GM18909 (cell line): ENCODE results near the gene TMSB15C.
A peak's percentile ranks its signal among the peaks of the same experiment; 100 is the strongest.
"Not testable (repeated sequence)": the region's sequence is repeated elsewhere in the genome, so short reads cannot be mapped to it uniquely, and the experiment has no call there.

Source experiments
- ATAC-seq: cut with Tn5 transposase; IDR thresholded peaks from one replicate; pipeline ENCODE4 v1.9.1; 2021; ENCODE audit warnings: mild to moderate bottlenecking; ENCODE audit not compliant: unreplicated experiment, poor library complexity

The TMSB15C gene

GRCh38 chrX:104075778-104076445 is at the start of gene TMSB15C:
TMSB15C (minus strand) TSS chrX:104076236.
- ATAC-seq = peak; percentile 96

- ATAC-seq = no peak
These were observed 46.8 kb upstream of the TMSB15C start for GRCh38 chrX:104122829-104123228.

- no peak for ATAC-seq
These were observed 42.7 kb upstream of the TMSB15C start for GRCh38 chrX:104118765-104119164.

DNA sequence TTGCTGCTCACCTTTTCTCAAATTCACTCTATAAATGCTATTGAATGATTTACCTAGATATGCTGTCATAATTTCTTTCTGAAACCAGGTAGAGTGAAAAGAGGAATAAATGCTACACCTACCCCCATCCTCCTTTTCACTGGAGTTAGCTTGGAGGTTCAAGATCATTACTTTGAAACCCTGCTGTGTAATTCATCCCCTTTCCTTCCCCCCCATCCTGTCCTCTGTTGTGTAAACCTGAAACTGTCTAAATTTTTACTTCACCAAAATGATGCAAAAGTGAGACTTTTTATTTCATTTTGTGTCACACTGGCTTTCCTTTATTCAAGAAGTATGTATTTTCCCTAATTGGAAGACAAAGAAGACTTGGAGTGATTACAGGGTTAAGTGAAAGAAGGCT is 41.7 kb upstream of the TMSB15C start:
- ATAC-seq = no peak

- peak; percentile 49 for ATAC-seq
These were observed 37.4 kb upstream of the TMSB15C start for GRCh38 chrX:104113222-104113965.

DNA sequence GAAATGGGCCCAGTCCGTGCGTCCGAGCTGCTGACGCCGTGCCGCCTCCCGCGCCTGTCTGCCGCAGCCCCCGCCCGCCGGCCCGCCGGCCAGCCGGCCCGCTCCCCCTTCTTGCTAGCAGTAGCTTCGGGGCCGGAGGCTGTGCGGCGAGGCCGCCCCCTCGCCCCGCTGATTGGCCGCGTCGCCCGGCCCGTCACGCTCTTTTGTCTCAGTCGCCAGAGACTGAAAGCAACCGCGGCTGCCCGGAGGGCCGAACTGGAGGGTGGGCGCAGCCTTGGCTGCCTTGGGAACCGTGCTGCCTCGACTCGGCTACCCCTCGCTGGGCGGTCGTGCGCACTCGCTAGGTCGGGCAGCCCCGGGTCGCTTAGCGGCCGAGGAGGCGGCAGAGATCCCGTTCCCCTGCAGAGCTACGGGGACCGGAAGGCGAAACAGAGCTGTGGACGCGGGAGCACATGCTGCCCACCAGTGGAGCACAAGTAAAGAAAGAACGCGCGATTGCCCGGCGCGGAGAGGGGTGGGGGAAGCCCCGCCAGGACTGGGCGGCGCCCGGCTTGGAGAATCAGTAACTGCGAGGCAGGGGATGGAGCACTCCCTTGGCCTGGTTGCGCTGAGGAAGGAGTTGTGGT is 36.4 kb upstream of the TMSB15C start, which contains the start of gene ZCCHC18:
Gene ZCCHC18, plus strand, starts transcription at position 198 of the 626 bp plus-strand sequence. CDS start 1,589 bp downstream, outside the sequence.
- ATAC-seq = peak; percentile 74

DNA sequence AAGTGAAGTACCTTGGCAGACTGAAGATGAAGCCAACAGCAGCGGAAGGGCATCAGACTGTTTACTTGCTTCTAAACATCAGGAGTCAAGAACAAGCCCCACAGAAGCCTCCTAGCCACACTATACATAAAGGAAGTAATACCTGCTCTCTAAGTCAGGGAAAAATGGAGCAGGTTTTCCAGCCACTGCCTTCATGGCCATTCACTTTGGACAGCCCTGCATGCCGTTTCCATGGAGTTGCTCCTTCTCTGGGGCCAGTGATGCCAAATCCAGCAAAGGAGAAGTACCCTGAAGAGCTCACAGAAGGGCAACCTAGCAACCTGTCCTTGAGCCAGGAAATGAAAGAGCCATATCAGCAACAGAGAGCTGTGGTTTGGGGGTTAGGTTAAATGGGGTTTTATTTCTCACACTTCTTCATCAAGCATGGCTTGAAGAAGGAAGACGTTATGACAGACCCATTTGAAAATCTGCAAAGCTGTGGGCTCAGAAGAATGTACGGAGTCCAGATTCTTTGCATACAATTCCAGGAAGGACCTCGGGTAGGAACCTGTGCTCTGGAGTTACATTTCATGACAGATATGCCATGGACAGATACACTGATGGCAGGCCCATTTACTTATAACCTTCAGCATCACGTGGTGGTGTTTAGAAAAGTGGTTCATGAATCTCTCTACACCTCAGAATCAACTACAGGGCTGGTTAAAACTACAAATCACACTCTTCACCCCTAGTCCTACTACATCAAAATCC is 34.6 kb upstream of the TMSB15C start:
- peak; percentile 59 for ATAC-seq

- ATAC-seq = no peak
These were observed 32.9 kb upstream of the TMSB15C start for GRCh38 chrX:104108955-104109354.

DNA sequence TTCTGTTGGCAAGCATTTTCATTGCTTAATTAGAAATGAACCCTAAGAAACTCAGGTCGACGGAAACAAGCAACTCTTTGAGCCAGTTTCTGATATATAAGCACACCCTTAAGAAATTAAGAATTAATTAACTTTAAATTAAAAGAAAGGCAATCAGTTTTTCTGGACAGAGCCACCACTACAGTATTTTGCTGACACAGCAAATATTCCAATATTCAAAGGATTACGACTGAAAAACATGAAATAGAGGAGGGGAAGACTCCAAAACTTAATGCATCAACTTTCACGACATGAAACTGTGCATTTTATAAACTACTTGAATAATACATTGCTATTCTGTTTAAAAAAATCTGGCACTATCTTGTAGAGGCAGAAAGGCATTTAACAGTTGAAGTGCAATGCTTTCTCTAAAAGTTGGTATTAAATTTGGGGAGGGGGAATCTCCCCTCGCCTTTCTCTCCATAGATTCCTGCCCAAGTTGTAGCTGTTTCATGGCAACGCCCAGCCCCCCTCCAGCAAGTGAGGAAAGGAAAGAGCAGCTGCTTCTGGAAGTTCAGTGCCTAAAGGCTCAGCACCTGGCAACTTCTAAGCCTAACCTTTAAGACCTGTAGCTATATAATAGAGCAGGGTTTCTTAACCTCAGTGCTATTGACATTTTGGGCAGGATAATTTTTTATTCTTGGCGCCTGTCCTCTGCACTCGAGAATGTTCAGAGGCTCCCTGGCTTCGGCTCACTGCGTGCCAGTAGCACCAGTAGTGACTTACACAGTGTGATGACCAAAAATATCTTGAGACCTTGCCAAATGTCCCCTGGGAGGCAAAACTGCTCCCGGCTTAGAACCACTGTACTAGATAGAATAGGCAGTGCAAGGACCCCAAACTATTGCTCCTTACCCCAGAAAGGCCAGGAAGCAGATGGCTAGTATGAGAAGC is 29.6 kb upstream of the TMSB15C start:
- ATAC-seq = no peak

DNA sequence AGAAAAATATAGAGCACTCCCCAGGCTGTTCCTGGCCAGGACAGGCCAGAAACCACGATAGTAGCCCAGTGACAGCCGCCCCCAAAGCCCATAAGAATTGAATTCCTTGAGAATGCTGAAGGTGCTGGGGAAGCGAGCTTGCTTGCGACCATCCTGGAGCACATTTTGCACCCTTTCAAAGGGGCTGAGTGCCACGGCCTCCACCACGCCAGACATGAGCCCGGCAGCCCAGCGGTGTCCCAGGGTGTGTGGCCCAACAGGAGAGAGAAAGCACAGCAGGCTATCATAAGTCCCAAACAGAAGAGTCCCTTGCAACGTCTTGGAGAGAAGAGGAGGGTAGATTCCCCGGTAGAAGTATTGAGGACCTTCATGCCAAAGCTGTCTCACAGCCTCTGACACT is 28.6 kb upstream of the TMSB15C start:
- ATAC-seq = no peak

GRCh38 chrX:104098919-104099318 is 22.9 kb upstream of the TMSB15C start:
- no peak for ATAC-seq

DNA sequence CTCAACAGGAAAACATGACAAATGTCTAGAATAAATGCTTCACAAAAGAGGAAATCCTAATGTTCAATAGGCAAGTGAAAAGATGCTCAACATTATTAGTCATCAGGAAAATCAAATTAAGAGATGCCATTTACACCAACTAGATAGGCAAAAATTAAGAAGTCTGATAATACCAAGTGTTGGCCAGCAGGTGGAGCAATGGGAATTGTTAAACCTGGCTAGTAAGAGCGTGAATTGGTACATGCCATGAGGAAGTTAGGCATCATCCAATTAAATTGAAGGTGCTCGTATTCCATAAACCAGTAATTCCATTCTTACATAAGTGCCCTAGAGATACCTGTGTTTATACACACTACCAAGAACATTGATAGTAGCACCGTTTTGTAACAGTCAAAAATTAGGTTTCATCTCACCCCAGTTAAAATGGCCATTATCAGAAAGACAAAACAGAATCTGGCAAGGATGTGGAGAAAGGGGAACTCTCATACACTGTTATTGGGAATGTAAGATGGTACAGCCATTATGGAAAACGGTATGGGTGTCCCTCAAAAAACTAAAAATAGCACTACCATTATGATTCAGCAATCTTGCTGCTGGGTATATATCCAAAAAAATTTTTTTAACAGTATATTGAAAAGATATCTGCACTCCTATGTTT is 22.2 kb upstream of the TMSB15C start:
- ATAC-seq = peak; percentile 85

- no peak for ATAC-seq
These were observed 9.9 kb upstream of the TMSB15C start for GRCh38 chrX:104085919-104086318.

DNA sequence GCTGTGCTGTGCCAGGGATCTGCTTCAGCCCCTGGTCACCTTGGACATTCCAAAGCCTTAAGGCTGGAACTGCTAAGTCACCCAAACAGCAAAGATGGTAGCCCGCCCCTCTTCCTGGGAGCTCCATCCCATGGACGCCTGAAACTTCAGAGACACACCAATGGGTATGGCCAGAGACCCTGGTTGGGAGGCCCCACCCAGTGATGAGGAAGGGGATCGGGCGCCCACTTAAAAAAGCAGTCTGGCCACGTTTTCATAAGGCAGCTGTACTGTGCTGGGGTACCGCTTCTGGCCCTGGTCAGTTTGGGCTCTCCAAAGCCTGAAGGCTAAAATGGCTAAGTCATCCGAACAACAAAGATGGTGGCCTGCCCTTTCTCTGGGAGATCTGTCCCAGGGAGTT is 9.4 kb upstream of the TMSB15C start:
- ATAC-seq = no peak

- ATAC-seq = no peak
These were observed 8.7 kb upstream of the TMSB15C start for GRCh38 chrX:104084534-104085277.

GRCh38 chrX:104084063-104084462 is 8.0 kb upstream of the TMSB15C start:
- ATAC-seq = no peak

DNA sequence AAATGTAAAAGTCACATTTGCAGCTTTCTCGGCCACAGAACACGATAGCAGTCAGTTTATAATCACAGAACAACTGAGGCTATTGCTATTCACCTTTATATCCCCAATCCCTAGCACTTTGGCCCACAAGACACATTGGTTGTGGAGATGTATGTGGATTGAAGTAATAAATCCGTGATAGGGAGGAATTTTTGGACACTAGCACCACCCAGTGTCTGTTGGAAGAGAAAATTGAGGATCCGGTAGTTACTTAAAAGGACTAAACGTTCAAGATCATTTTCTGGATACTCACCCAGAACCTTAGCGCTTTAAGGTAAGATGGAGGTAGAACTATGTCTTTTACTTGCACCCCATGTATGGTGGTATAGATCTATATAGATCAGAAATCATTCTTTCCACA is 1.8 kb upstream of the TMSB15C start:
- ATAC-seq = not testable (repeated sequence)

- ATAC-seq = not testable (repeated sequence)
These were observed 13.4 kb downstream of the TMSB15C start for GRCh38 chrX:104062636-104063035.
